Smooth muscle cell (in vitro differentiated cells): ENCODE measurements around the gene CYB5B. TPM values are rescaled to one million over a fixed set of nuclear protein-coding genes. Genes with fewer than 3 reads are reported as not detected.

Experiments
- DNase-seq: peaks from one replicate; lab custom pipeline; 2025; ENCODE audit not compliant: unreplicated experiment; lab: John Stamatoyannopoulos, UW
- H2AFZ ChIP-seq: fragments of 200-600 bp; sonication (generic); 2 replicates; pipeline ENCODE4 v1.6.0; 2016; ENCODE audit warnings: antibody characterized with exemption, low read depth, mild to moderate bottlenecking
- H3F3A ChIP-seq: fragments of 200-600 bp; sonication (generic); 2 replicates; pipeline ENCODE4 v1.6.0; 2017; ENCODE audit warnings: antibody characterized with exemption, low read depth
- H3K27ac ChIP-seq: fragments of 200-600 bp; sonication (generic); 2 replicates; pipeline ENCODE4 v1.5.1; 2016; ENCODE audit warnings: low read depth, mild to moderate bottlenecking
- H3K27me3 ChIP-seq: fragments of 200-600 bp; sonication (generic); 2 replicates; pipeline ENCODE4 v1.6.1; 2016; ENCODE audit warnings: low read depth, mild to moderate bottlenecking
- H3K36me3 ChIP-seq: fragments of 200-600 bp; sonication (generic); 2 replicates; pipeline ENCODE4 v1.5.1; 2016; ENCODE audit warnings: low read depth
- H3K4me1 ChIP-seq: fragments of 200-600 bp; sonication (generic); 2 replicates; pipeline ENCODE4 v1.5.1; 2016; ENCODE audit warnings: low read depth
- H3K4me2 ChIP-seq: fragments of 200-600 bp; sonication (generic); 2 replicates; pipeline ENCODE4 v1.6.0; 2016; ENCODE audit warnings: mild to moderate bottlenecking
- H3K4me3 ChIP-seq: fragments of 200-600 bp; sonication (generic); 2 replicates; pipeline ENCODE4 v1.5.1; 2016; ENCODE audit warnings: mild to moderate bottlenecking
- H3K79me2 ChIP-seq: fragments of 200-600 bp; sonication (generic); 2 replicates; pipeline ENCODE4 v1.6.0; 2016; ENCODE audit warnings: low read depth, mild to moderate bottlenecking
- H3K9ac ChIP-seq: fragments of 200-600 bp; sonication (generic); 2 replicates; pipeline ENCODE4 v1.6.0; 2016; ENCODE audit warnings: low read depth
- H3K9me3 ChIP-seq: fragments of 200-600 bp; sonication (generic); replicated peaks from 2 replicates; pipeline ENCODE4 v1.5.1; 2016; ENCODE audit warnings: low read depth
- H4K20me1 ChIP-seq: fragments of 200-600 bp; sonication (generic); 2 replicates; pipeline ENCODE4 v1.6.0; 2016; ENCODE audit warnings: low read depth
- CTCF ChIP-seq: fragments of 200-600 bp; sonication (generic); IDR thresholded peaks from 2 replicates; pipeline ENCODE4 v1.5.1; 2017; ENCODE audit warnings: borderline replicate concordance, mild to moderate bottlenecking, antibody characterized with exemption; ENCODE audit not compliant: insufficient read depth, poor library complexity, severe bottlenecking
- whole genome bisulfite sequencing: methylation state at CpG from one replicate; pipeline ENCODE4 v1.1.7; 2016; ENCODE audit warnings: low lambda C conversion rate; 5-methylcytosine and 5-hydroxymethylcytosine counted together
- polyA plus RNA-seq: library from polyadenylated mRNA; unstranded; fragments of >200 nt; fragmentation: Nextera tagmentation; extraction: Ambion mirVana; gene quantifications from 2 replicates; pipeline ENCODE4 v1.2.1, GENCODE V29; 2016
- total RNA-seq: library from RNA; depleted of rRNA; stranded (reverse); fragments of >200 nt; gene quantifications from 2 replicates; pipeline ENCODE4 v1.2.3, GENCODE V29; 2014

Gene CYB5B
- total and polyA plus RNA-seq, 2 experiments from 2014 or later = 64.0 to 99.8 TPM

GRCh38 chr16:69378760-69379159, 45.7 kb upstream of the CYB5B start:
- no peak for TF ChIP-seq CTCF
- H3K27ac ChIP-seq = no peak overlapping the region

GRCh38 chr16:69381231-69381630, 43.2 kb upstream of the CYB5B start:
- no peaks in the 10 kb centered on the region for H3K27me3 ChIP-seq
- TF ChIP-seq CTCF = no peak
- peaks cover 50% of the 10 kb centered on the region for H3K79me2 ChIP-seq
- no peaks in the 10 kb centered on the region for H3F3A ChIP-seq
- no peak overlapping the region for H3K4me3 ChIP-seq
- DNase-seq = no peak
- no peak overlapping the region for H2AFZ ChIP-seq
- H3K9me3 ChIP-seq = no peaks in the 10 kb centered on the region
- peaks cover 26% of the 10 kb centered on the region for H3K36me3 ChIP-seq
- H3K4me2 ChIP-seq = no peak overlapping the region
- WGBS = 97% methylated on average over 2 of the region's 2 CpGs
- peaks cover 9% of the 10 kb centered on the region for H3K4me1 ChIP-seq
- peaks cover 5% of the 10 kb centered on the region for H4K20me1 ChIP-seq
- H3K27ac ChIP-seq = no peak overlapping the region
- no peak overlapping the region for H3K9ac ChIP-seq

More at GRCh38 chr16:69378760-69379159, 45.7 kb upstream of the CYB5B start:
- no peaks in the 10 kb centered on the region for H3K9me3 ChIP-seq
- no peaks in the 10 kb centered on the region for H3K4me1 ChIP-seq
- H3K27me3 ChIP-seq = no peaks in the 10 kb centered on the region
- no peaks in the 10 kb centered on the region for H3F3A ChIP-seq
- H4K20me1 ChIP-seq = peaks cover 5% of the 10 kb centered on the region
- H2AFZ ChIP-seq = no peak overlapping the region
- no peak overlapping the region for H3K4me2 ChIP-seq
- no peak overlapping the region for H3K4me3 ChIP-seq
- no peak overlapping the region for H3K9ac ChIP-seq
- peaks cover 33% of the 10 kb centered on the region for H3K79me2 ChIP-seq
- peaks cover 26% of the 10 kb centered on the region for H3K36me3 ChIP-seq
- 96% methylated on average over 1 of the region's 1 CpG for WGBS
- no peak for DNase-seq

- no peak overlapping the region for H2AFZ ChIP-seq
- H3K4me1 ChIP-seq = peaks cover 9% of the 10 kb centered on the region
- H3K79me2 ChIP-seq = peaks cover 53% of the 10 kb centered on the region
- DNase-seq = no peak
- no peaks in the 10 kb centered on the region for H3F3A ChIP-seq
- H3K27ac ChIP-seq = no peak overlapping the region
- no peaks in the 10 kb centered on the region for H3K9me3 ChIP-seq
- no peaks in the 10 kb centered on the region for H3K27me3 ChIP-seq
- no peak overlapping the region for H3K9ac ChIP-seq
- 96% methylated on average over 2 of the region's 2 CpGs for WGBS
- peaks cover 25% of the 10 kb centered on the region for H3K36me3 ChIP-seq
- H3K4me3 ChIP-seq = no peak overlapping the region
- peaks cover 5% of the 10 kb centered on the region for H4K20me1 ChIP-seq
- TF ChIP-seq CTCF = no peak
- no peak overlapping the region for H3K4me2 ChIP-seq
Measured at GRCh38 chr16:69382421-69382820, 42.0 kb upstream of the CYB5B start.

- Histone ChIP-seq H3K36me3 (peaks cover 21% of the 10 kb centered on the region), H3K27ac (peak overlapping the region; percentile 70), H3K9ac (peak overlapping the region; percentile 91), H3K27me3 (no peaks in the 10 kb centered on the region), H3F3A (no peaks in the 10 kb centered on the region), H4K20me1 (peaks cover 5% of the 10 kb centered on the region), H3K9me3 (no peaks in the 10 kb centered on the region), H3K4me2 (peak overlapping the region; percentile 91), H3K4me3 (peak overlapping the region; percentile 87), H3K79me2 (peaks cover 50% of the 10 kb centered on the region), H2AFZ (peak overlapping the region; percentile 72), H3K4me1 (peaks cover 9% of the 10 kb centered on the region)
- DNase-seq = no peak
- 19% methylated on average over 6 of the region's 6 CpGs for WGBS
- no peak for TF ChIP-seq CTCF
Measured at GRCh38 chr16:69384974-69385373, 39.4 kb upstream of the CYB5B start.
